Measurements from ENCODE around the gene SRP14. TPM values are rescaled to one million over a fixed set of nuclear protein-coding genes. Genes with fewer than 3 reads are reported as not detected.

Gene SRP14
- total RNA-seq, 4 donors from 2014 or later: 237 to 371 (median 275) TPM

DNA sequence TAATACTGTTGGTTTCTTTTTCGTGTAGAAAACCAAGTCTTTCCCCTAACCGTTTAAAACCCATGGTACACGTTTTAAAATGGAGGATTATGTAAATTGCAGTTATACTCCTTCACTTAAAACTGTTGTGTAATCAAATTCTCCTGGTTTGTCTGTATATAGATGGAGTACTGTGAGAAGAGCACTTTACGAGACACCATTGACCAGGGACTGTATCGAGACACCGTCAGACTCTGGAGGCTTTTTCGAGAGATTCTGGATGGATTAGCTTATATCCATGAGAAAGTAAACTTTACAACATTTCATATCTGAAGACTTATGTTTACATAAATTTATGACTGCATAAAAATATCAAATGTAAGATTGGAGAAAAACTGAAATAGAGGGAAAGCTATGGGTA lies 51.2 kb downstream of the SRP14 start:
- TF ChIP-seq, protein P1, sequence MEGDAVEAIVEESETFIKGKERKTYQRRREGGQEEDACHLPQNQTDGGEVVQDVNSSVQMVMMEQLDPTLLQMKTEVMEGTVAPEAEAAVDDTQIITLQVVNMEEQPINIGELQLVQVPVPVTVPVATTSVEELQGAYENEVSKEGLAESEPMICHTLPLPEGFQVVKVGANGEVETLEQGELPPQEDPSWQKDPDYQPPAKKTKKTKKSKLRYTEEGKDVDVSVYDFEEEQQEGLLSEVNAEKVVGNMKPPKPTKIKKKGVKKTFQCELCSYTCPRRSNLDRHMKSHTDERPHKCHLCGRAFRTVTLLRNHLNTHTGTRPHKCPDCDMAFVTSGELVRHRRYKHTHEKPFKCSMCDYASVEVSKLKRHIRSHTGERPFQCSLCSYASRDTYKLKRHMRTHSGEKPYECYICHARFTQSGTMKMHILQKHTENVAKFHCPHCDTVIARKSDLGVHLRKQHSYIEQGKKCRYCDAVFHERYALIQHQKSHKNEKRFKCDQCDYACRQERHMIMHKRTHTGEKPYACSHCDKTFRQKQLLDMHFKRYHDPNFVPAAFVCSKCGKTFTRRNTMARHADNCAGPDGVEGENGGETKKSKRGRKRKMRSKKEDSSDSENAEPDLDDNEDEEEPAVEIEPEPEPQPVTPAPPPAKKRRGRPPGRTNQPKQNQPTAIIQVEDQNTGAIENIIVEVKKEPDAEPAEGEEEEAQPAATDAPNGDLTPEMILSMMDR (IDR thresholded peaks at IDR 0.05; ENCODE audit: low read depth): no peak

Other genes with a start within 250 kb of the SRP14 start
- gene GPR176, start 118.9 kb downstream of the SRP14 start, total RNA-seq: 10 to 100 TPM in 2 of 4 donors, 1 to 10 TPM in 2; 3.8 to 13.0 (median 9.5) TPM
- 10 to 100 TPM; 50.6 to 91.3 (median 65.4) TPM for gene EIF2AK4, start 105.1 kb downstream of the SRP14 start, total RNA-seq
- 10 to 100 TPM in 1 of 4 donors, 1 to 10 TPM in 3; 4.9 to 12.9 (median 6.6) TPM for gene BMF, start 69.7 kb upstream of the SRP14 start, total RNA-seq
- gene BUB1B, start 121.9 kb upstream of the SRP14 start, total RNA-seq: 1 to 10 TPM in 2 of 4 donors, under 1 TPM in 1, not detected in 1; 0.33 to 8.8 (median 3.3) TPM
- gene PAK6, start 199.9 kb upstream of the SRP14 start, total RNA-seq: 1 to 10 TPM in 2 of 4 donors, under 1 TPM in 2; 0.49 to 4.1 (median 0.81) TPM
- gene ANKRD63, start 243.9 kb upstream of the SRP14 start, total RNA-seq: not detected

Data from subcutaneous adipose tissue (tissue), 4 donors.